HG03460 (cell line): ENCODE data around the gene FAM13C.

Source experiments
- ATAC-seq: cut with Tn5 transposase; IDR thresholded peaks from one replicate; pipeline ENCODE4 v1.9.1; 2021; ENCODE audit not compliant: unreplicated experiment

FAM13C gene

DNA sequence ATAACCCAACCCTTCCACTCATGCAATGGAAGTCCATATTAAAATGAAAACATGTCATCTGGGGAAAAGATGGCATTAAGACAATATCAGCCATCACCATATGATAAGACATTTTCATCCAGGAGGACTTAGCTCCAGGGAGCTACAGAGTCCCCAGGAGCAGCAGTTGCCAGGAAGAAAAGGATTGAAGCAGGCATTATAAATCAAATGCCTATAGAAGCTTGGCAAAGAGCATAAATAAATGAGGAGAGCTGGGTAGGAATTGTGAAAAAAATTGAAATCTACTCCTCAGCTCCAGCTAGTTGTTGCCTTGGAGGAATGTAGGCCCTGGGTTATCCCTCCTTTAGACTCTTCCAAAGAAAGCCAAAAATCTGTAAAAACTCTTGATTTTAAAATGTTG lies 42.5 kb downstream of the FAM13C start:
- ATAC-seq, result no peak

DNA sequence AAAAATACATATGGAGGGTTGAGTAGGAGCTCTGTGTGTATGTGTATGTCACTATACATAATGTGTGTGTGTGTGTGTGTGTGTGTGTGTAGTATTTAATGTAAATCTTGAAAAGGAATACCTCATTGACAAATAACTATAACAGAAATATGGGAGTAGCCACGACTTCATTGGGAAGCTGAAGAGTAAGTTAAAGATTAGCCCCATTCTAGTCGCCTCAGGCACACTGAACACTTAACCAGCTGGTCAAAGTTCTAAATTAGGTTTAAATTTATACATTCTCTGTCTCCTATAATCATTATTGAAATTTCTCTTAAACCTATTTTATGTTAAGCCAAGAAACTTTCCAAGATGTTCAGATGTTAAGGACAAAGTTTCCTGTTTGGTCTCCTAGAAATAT lies 45.3 kb downstream of the FAM13C start:
- ATAC-seq, result no peak

DNA sequence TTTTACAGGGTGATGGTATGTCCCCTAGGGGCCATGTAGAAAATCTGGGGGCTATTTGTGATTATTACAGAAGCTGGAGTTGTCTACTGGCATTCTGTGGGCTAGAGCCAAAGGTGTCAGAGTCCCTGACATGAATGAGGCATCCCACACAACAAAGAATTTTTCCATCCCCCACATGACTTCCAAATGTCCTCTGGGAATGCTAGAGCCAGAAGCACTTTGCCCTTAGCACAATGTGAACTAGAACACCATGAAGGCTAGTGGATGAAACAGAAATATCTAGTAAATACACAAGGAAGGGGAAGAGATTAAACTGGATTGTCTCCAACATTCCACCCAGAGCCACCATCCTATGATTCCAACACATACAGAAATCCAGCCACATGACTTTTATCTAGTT lies 46.9 kb downstream of the FAM13C start:
- no peak for ATAC-seq

DNA sequence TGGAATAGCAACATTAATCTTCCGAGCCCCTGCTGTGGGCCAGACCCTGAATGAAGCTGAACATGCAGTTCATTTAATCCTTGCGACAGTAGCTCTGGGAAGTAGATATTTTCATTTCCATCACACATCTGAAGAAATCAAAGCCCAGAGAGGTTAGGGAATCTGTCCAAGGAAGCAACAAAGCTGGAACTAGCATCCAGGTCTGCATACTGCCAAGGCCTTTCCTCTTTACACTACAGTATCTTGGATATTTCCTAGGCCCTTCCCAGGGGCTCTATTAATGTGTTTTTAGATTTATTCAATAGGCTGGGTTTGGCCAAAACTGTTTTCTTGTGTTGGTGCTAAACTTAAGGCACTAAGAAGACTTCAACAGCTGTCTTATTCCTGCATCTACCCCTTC lies 48.1 kb downstream of the FAM13C start:
- ATAC-seq, result no peak

DNA sequence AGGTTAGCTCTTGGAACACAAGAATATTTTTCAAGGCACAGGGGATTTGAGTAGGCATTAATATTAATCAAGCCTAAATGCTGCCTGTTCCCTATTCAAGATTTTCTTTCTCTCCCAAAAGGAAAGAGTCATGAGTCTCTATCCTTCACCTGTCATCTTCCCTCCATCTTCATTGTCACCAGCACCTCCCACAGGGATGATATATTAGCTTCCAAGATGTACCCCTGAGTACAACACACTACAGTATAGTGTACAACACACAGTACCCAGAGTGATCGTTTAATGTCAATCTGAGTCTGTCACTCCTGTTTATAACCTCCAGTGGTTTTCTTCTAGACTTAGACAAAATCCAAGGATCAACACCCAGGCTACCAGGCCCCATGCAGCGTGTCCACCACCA lies 50.1 kb downstream of the FAM13C start:
- no peak for ATAC-seq

DNA sequence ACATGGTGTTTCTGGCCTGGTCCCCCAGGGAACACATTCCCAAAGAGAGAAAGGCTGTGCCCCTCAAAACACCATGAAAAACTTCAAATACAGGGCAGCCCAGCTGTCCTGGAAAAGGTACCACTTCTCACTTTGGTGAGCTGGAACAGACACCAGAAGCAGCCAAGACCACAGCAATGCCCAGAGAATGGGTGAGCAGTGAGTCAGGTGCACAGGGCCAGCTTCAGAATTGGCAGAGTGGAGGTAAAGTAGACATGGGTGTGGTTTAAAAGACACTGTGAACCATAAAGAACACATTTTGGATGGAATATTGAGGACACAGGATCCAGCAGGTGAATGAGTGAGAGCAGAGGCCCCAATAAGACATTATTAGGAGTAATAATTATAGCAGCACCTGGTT lies 51.3 kb downstream of the FAM13C start:
- ATAC-seq, result no peak

DNA sequence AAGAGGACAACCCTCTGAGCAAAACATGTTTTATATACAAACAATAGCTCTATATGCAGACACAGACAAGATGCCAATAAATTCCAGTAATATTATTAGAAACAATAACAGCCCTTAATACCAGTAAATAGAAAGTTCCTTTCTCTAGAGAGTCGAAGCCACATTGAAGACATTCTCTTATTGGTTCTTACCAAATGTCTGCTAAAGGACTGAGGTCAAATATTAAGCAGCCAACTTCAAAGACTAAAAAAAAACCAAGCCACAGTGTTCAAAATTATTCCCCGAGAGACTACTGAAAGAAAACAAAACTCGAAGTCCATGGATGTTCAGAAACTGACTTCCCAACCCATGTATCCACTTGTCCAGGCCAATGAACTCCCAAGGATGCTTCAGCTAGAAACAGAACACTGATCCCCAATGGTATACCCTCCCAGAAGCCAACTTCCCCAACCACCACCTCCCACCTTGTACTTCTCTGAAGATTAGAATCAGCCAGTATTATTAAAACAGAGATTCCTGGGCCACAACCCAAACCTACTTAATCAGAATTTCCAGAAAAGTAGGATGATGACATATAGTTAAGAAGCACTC lies 51.9 kb downstream of the FAM13C start:
- ATAC-seq, result no peak

DNA sequence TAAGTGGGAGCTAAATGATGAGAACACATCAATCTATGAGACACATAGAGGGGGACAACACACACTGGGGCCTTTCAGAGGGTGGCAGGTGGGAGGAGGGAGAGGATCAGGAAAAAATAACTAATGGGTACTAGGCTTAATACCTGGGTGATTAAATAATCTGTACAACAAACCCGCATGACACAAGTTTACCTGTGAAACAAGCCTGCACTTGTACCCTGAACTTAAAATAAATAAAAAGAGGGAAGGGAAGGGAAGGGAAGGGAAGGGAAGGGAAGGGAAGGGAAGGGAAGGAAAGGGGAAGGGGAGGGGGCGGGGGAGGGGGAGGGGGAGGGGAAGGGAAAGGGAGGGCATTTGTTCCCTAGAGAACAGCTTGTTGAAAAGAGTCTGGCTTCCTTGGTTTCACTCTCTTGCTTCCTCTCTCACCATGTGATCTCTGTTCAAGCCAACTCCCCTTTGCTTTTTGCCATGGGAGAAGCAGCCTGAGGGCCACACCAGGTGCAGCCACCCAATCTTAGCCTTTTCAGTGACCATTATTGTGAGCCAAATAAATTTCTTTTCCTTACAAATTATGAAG lies 57.7 kb downstream of the FAM13C start:
- ATAC-seq, result no peak

DNA sequence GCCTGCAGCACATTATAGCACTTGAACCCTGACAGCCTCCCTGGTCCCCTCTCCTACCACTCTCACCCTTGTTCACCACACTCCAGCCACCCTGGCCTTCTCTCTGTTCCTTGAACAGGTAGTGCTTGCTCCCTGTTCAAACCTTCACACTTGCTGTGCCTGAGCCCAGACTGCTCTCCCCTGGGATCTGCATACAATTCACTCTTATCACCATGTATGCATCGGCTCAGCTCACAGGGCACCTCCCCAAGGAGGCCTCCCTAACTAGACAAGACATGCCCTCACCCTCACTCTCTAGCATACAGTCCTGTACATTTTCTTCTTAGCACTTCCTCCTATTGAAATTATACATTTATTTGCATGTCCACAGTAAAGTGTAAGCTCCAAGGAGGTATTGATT lies 59.3 kb downstream of the FAM13C start:
- ATAC-seq, result no peak

DNA sequence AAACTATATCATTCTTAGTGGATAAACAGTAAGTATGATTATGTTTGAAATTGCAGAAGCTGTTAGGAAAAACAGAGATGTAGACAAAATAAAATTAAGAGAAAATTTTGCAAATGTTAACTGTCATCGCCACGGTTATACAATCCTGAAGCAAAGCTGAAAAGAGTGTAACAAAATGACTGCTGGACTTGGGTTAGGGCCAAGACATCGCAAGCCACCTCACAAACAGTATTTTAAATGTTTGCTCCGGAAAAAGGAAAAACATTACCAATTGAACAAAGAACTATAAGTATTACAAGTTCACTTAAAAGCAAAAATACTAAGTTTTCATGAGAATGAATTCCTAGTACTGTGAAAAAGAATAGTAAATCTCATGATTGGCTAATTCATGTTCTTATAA lies 60.0 kb downstream of the FAM13C start:
- ATAC-seq, result no peak

DNA sequence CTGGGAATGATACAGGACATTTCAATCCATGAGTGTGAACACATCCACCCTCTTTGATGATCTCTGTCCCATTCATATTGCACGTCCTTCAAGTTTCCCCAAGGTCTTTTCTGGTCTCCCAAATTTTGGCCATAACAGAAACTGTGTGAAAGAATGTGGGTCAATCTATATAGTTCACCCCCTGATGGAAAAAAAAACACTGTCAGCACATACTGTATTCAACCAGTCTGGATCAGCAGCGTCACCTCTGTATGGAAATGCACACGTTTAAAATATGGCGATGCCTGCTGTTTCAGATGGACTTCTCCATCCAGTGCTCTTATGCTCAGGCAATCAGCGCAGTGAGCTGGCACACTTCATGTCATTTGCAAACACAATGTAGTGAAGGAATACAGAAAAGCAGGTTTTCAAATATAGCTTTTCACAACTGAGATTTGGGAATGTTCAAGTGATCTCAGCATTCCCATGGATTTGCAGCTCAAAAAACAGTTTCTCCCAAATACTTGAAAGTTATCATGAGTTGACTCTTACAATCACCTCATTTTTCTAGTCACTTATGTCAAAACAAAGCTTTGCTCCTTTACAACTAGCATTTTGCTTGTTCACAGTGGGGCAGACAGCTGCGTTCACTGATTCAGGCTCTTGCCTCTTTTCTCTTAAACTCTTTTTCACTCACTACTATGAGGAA lies 61.1 kb downstream of the FAM13C start:
- ATAC-seq, result no peak

DNA sequence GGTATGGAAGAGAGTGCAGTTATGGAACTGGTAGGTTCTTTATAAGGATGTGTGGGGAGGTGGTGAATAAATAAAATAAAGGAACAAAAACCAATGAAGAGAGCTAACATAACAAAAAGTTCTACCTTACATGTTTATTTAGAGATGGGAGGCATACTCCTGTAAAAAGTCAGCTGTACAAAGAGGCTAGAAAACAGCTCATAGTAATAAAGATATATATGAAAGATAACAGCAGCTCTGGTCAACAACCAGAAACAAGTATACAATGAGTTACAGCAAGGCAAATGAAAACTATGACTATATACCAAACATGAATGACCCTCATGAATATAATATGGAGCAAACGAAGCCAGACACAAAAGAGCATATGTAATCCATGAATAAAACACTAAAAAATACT lies 62.0 kb downstream of the FAM13C start:
- no peak for ATAC-seq

DNA sequence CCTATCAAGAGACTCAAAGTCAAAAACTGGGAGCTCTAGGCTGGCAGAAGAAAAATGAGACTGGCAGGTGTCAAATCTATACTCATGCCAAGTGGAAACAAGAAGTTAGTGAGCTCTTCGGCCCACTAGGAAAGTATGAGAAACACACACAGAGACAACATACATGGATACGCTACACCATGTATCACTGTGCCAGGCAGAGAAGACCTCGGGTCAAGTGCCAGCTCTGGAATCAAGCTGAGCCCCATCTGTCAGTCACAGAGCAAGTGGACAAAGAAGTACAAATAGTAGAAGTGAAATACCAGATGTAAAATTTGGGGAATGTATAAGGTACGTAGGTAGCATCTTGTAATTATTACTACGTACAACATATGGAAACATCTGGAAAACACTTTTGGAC lies 62.4 kb downstream of the FAM13C start:
- ATAC-seq, result no peak

DNA sequence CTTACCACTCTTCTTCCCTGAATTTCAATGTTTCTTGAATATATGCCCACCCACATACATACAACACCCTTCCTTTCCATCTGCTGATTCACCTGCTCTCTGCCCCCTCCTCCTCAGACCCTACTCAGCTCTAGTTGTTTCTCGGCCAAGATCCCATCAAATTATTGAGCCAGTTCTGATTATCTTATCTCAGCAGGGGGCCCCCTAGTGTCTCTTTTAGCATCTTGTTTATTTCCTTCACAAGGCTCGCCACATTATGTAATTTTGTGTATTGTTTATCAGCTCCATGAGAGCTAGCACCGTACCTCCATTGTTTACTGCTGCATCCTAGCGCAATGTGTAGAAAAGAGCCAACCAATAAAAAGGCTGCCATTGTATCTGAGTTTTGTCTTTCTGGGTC lies 71.9 kb downstream of the FAM13C start:
- ATAC-seq, result no peak

DNA sequence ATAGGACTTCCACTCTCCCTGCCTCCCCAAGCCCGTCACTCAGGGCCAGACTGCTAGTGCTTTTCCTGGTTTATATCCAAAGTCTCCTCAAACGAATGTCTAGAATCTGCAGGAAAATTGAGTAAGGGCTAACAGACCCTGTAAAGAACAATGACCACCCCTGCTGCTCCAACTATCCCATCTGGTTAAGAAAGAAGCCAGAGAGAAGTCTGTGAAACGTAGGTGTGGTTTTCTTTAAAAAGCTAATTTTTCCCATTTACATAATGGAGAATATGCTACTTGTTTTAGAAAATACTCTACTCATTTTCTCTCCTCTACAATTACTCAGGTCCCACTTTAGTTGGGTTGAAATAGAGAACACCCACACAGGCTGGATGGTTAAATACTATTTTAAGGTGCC lies 72.5 kb downstream of the FAM13C start:
- ATAC-seq, result no peak

DNA sequence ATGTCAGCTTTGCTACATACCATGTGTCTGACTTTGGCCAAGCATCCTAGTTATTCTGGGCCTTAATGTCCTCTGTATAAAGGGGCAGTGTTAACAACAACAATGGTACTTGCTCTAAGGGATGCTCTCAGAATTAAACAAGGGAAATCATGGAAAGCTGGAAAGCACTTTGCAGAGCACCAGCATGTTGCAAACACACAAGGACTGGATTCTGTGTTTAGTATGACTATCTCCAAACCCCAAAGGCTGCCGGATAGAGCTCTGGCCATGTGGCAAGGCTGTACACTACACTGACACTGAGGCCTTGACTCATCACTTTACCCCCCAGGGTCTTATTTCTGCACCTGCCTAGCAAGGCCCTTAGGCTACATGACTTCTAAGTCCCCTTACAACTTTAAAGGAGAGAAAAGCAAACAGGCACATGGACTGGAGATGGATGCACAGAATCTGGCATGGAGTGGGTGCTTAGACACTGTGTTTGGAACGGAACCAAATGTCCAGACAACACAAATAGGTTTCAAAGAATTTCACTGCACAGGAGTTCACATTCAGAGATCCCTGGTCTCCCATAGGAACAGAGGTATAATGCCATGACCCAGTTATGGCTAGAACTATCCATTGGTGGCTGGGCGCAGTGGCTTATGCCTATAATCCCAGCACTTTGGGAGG lies 74.6 kb downstream of the FAM13C start:
- ATAC-seq, result no peak

DNA sequence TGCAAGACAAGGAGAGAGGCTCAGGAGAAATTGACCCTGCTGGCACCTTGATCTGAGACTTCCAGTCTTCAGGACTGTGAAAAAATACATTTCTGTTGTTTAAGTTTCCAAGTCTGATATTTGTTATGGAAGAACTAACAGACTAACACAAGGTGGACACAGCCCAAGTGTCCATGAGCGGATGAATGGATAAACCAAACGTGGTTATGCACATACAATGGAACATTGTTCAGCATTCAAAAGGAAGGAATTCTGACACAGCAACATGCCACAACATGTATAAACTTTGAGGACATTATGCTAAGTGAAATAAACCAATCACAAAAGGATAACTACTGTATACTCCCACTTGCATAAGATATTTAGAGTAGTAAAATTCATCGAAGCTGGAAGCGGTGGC lies 76.5 kb downstream of the FAM13C start:
- no peak for ATAC-seq

DNA sequence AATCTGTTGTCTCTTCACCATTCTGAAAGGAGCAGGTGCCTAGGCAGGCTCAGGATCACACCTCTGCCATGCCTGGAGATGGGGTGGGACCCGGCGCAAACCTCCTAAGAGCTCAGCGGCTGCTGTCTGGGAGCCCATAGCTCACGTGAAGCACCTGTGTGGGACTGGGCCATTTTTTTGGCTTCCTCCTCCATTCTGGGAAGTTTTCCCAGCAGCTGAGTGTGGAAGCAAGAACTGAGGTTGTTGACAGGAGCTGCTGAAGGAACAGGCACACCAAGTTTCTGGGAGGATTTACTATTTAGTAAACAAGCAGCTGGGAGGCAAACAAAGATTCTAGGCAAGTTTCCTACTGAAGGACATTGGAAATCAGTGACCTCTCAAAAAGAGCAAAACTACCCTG lies 77.3 kb downstream of the FAM13C start:
- no peak for ATAC-seq

DNA sequence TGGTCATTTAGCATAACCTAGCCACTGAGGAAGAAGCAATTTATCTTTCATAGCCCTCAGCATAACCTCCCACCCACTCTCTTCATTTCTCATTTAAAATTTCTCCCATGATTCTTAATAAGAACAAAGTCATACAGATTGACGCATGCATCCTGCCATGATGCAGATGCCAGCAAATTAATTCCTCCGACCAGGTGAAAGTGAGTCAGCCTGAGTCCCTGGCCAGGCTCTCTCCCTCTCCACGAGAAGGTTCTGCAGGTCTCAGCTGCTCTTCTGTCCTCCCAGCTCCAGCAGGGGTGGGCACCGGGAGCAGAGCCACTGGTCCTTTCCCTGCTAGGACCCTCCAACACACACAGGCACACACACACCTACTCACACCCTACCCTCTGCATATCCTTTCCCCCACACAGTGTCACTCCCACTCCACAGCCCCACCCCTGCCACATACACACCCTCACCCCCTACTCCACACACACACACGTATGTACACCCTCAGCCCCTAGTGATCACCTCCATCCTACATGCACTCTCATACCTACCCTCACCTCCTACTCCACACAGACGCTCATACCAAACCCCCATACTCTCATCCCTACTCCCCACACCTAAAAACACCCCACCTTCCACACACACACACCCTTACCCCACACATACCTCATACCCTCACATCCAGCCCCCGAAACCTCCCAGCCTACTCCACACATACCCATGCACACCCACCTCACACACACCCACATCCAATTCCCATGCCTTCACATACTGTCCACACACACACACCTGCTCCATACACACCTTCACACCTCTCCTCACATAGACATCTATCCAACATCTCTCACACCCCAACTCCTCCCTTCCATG lies 78.0 kb downstream of the FAM13C start:
- ATAC-seq, result no peak

DNA sequence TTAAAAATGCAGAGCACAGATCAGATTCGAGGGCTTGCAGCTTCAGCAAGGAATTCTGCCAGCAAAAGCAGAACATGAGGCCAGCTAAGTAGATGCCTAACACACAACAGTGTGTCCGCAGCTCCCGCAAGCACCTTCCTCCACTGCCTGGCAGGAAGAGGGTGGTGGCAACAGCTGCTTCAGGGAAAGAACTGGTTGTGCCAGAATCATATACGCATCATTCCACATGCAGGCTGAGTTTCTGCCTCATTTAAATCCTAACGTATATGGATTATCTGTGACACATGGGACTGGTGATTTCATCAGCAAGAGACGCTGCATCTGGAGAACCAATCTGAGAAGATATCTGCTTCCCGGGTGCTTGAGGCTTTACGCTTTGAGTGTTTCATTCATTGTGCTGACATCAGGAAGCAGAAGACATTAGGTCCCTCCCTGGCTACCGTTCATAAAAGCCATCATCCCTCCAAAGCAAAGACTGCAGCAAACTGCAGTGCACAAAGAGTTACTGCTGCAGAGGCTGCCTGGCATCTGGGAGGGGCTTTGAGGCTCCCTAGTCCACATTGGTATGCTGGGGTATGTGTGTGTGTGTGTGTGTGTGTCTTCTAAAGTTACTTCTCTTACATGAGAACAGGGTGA lies 78.8 kb downstream of the FAM13C start:
- ATAC-seq, result no peak

DNA sequence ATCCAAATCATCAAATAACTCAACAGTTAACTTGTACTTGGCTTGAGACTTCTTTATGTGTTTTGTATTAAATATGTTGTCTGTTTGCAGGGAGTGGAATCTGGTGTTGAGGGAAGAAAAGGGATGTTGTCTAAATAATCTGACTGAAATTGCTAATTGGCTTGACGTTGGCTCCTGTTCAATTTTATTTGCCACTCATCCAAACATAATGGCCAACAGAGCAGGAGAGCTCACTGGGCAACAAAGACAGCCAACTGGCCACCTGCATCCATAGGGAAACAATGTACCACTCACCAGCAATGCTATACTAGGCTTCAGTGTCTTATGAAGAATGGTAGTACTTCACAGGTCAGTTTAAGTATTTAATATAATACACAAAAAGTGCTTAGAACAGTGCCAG lies 80.5 kb downstream of the FAM13C start:
- no peak for ATAC-seq
